Ishikawa (cell line): ENCODE results near the gene BUD23.

ENCODE experiments used
- CEBPB ChIP-seq: IDR thresholded peaks from 2 replicates; pipeline ENCODE4 v1.6.1; 2012
- CREB1 ChIP-seq: IDR thresholded peaks from 2 replicates; pipeline ENCODE4 v1.6.1; 2012; ENCODE audit warnings: low read depth
- EGR1 ChIP-seq: IDR thresholded peaks from 2 replicates; pipeline ENCODE4 v1.6.1; 2012
- EP300 ChIP-seq: IDR thresholded peaks from 2 replicates; pipeline ENCODE4 v1.6.1; 2012; ENCODE audit warnings: borderline replicate concordance
- FOXM1 ChIP-seq: IDR thresholded peaks from 2 replicates; pipeline ENCODE4 v1.6.1; 2012; ENCODE audit warnings: low read depth, borderline replicate concordance
- NFIC ChIP-seq: IDR thresholded peaks from 2 replicates; pipeline ENCODE4 v1.6.1; 2012
- RAD21 ChIP-seq: IDR thresholded peaks from 2 replicates; pipeline ENCODE4 v1.6.1; 2012; ENCODE audit warnings: low read depth
- TAF1 ChIP-seq: IDR thresholded peaks from 2 replicates; pipeline ENCODE4 v1.6.1; 2012; ENCODE audit warnings: low read depth, mild to moderate bottlenecking
- TCF12 ChIP-seq: IDR thresholded peaks from 2 replicates; pipeline ENCODE4 v1.6.1; 2012; ENCODE audit warnings: low read depth
- TEAD4 ChIP-seq: IDR thresholded peaks from 2 replicates; pipeline ENCODE4 v1.6.1; 2012
- YY1 ChIP-seq: IDR thresholded peaks from 2 replicates; pipeline ENCODE4 v1.6.1; 2012; ENCODE audit warnings: low read depth
- ZBTB7A ChIP-seq: IDR thresholded peaks from 2 replicates; pipeline ENCODE4 v1.6.1; 2012; ENCODE audit warnings: low read depth
- TF ChIP-seq, protein P1 (sequence below): IDR thresholded peaks from 2 replicates; pipeline ENCODE4 v1.6.1; 2012
- TF ChIP-seq, protein P2 (sequence below): IDR thresholded peaks from 2 replicates; pipeline ENCODE4 v1.6.1; 2012; ENCODE audit warnings: low read depth, mild to moderate bottlenecking
- TF ChIP-seq, protein P3 (sequence below): IDR thresholded peaks from 2 replicates; pipeline ENCODE4 v1.6.1; 2012

BUD23 gene

DNA sequence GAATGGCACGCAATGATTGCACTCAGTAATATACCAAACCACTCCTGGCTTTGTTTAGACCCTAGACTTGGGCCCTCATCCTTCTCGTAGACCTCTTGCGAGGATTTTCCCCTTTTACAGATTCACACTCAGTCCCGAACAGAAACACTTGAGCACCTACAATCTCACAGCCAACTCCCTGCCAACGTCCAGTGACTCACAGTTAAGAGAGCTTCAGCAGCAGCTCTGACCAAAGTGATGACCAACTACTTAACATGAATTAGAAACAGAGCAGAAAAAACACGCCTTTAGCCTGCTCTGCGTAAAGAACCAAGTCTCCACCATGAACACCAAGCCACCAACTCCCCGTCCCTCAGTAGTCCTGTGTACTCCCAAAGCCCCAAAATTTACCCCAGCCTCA, 2.4 kb upstream of the BUD23 start:
- TF ChIP-seq ZBTB7A (no peak), CREB1 (no peak), YY1 (no peak), NFIC (no peak), EP300 (no peak), FOXM1 (no peak), TEAD4 (no peak), EGR1 (no peak), TAF1 (no peak), TCF12 (no peak), RAD21 (no peak), CEBPB (no peak)
- TF ChIP-seq, protein P1, sequence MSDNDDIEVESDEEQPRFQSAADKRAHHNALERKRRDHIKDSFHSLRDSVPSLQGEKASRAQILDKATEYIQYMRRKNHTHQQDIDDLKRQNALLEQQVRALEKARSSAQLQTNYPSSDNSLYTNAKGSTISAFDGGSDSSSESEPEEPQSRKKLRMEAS, result no peak
- TF ChIP-seq, protein P2, sequence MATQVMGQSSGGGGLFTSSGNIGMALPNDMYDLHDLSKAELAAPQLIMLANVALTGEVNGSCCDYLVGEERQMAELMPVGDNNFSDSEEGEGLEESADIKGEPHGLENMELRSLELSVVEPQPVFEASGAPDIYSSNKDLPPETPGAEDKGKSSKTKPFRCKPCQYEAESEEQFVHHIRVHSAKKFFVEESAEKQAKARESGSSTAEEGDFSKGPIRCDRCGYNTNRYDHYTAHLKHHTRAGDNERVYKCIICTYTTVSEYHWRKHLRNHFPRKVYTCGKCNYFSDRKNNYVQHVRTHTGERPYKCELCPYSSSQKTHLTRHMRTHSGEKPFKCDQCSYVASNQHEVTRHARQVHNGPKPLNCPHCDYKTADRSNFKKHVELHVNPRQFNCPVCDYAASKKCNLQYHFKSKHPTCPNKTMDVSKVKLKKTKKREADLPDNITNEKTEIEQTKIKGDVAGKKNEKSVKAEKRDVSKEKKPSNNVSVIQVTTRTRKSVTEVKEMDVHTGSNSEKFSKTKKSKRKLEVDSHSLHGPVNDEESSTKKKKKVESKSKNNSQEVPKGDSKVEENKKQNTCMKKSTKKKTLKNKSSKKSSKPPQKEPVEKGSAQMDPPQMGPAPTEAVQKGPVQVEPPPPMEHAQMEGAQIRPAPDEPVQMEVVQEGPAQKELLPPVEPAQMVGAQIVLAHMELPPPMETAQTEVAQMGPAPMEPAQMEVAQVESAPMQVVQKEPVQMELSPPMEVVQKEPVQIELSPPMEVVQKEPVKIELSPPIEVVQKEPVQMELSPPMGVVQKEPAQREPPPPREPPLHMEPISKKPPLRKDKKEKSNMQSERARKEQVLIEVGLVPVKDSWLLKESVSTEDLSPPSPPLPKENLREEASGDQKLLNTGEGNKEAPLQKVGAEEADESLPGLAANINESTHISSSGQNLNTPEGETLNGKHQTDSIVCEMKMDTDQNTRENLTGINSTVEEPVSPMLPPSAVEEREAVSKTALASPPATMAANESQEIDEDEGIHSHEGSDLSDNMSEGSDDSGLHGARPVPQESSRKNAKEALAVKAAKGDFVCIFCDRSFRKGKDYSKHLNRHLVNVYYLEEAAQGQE, result no peak
- TF ChIP-seq, protein P3, sequence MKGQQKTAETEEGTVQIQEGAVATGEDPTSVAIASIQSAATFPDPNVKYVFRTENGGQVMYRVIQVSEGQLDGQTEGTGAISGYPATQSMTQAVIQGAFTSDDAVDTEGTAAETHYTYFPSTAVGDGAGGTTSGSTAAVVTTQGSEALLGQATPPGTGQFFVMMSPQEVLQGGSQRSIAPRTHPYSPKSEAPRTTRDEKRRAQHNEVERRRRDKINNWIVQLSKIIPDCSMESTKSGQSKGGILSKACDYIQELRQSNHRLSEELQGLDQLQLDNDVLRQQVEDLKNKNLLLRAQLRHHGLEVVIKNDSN, result no peak

DNA sequence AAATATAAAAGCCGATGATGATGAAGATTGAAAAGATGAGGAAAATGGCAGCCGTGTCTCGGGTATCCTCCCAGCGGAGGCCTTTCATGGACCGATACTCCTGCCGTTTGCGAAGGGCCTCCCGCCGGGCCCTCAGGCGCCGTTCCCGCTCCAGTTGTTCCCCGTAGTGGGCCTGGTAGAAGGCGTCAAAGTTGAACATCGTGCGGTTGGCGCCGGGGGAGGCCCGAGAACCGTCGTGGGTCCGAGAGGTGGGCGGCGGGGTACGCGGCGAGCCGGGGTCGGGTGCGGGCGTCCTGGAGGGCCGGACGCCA, 697 bp upstream of the BUD23 start:
- TF ChIP-seq EGR1, result no peak

DNA sequence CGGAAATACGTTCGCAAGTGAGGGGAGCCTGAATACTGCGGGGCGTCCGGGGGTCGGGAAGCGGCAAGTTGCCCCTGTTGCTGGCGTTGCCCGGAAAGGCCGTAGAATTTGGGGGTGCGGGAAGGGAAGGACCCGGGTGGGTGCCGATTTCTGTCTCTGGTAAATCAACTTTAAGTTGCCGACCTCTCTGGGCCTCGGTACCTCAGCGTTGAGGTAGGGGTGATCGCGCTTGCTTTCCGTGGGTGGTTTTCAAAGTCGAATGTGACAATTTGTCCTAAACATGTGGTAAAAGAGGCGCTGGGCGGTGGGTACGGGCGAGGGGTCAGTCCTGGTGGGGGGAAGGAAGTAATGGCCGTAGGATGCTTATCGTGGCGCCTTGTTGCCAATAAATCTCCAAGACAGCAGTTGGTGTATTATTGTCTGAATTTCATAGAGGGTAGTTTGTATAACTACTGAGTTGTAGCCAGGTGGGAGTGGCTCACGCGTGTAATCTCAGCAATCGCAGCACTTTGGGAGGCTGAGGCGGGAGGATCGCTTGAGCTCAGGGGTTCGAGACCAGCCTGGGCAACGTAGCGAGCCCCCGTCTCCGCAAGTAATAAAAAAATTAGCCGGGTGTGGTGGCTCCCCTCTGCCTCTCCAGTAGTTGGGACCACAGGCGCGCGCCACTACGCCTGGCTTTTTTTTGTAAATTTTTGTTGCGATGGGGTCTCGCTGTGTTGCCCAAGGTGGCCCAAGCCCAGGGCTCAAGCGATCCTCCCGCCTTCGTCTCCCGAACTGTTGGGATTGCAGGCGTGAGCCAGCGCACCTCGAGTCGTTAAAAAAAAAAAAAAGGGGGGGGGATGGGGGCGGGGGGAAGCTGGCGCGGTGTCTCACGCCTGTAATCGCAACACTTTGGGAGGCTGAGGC, 644 bp downstream of the BUD23 start:
- TF ChIP-seq TAF1, result no peak
- no peak for TF ChIP-seq CREB1
- TF ChIP-seq, protein P1, result no peak
- TF ChIP-seq, protein P3, result no peak

DNA sequence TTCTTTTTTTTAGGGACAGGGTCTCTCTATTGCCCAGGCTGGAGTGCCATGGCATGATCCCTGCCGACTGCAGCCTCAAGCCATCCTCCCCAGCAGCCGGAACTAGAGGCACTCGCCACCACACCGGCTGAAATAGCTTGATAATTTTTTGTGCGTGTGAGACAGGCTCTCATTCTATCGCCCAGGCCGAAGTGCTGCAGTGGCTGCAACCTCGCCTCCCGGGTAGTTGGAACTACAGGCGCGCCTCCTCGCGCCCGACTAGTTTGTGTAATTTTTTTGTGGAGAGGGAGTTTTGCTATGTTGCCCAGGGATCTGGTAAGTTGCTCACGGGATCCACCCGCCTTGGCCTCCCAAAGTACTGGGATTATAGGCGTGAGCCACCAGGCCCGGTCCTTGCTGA, 1.9 kb downstream of the BUD23 start:
- TF ChIP-seq NFIC (no peak), ZBTB7A (no peak), EP300 (no peak), TCF12 (no peak), CEBPB (no peak)
- TF ChIP-seq, protein P3, result no peak
- TF ChIP-seq, protein P1, result no peak
- TF ChIP-seq, protein P2, result no peak

DNA sequence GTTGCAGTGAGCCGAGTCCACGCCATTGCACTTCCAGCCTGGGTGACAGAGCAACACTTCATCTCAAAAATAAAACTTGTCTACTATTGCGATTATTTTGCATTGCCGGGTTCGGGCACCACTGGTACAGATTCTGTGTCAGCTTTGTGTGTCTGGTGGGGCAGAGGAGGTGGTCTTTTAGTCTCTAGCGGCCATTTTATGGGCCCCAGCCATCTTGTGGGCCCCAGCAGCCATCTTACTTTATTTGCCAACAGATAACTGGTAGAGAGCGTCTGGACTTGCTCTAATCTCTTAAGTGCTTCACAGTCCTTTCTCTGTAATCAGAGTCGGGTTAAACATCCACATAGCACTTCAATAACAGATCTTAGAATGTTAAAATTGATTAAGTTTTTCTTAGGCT, 4.9 kb downstream of the BUD23 start:
- TF ChIP-seq, protein P1, result no peak
- TF ChIP-seq, protein P2, result no peak
- TF ChIP-seq, protein P3, result no peak
- TF ChIP-seq RAD21, result no peak
- no peak for TF ChIP-seq ZBTB7A
- no peak for TF ChIP-seq CEBPB
- TF ChIP-seq EGR1, result no peak
- no peak for TF ChIP-seq YY1
- TF ChIP-seq CREB1, result no peak
- no peak for TF ChIP-seq NFIC
- no peak for TF ChIP-seq TCF12
- no peak for TF ChIP-seq EP300
- no peak for TF ChIP-seq TEAD4
- TF ChIP-seq TAF1, result no peak
- TF ChIP-seq FOXM1, result no peak
